Fibroblast of lung (primary cell): Measurements from ENCODE around the gene GLIS1.

Experiments used
- CTCF ChIP-seq, 2 donors: IDR thresholded peaks in 1 of 2; conservative IDR thresholded peaks in 1 of 2; 1 replicate in 1 of 2; 2 replicates in 1 of 2; pipeline ENCODE4 v1.5.1; 2011 to 2012; ENCODE audit warnings: low read length in 2 of 2, control low read depth in 1 of 2, inconsistent platforms in 1 of 2, low read depth in 1 of 2, mild to moderate bottlenecking in 1 of 2
- EZH2 ChIP-seq: IDR thresholded peaks from 2 replicates; pipeline ENCODE4 v1.5.1; 2012; ENCODE audit warnings: low read length, control low read depth, mild to moderate bottlenecking; ENCODE audit errors: missing control alignments

GRCh38 chr1:53716150-53716549 lies 22.8 kb downstream of the GLIS1 start:
- TF ChIP-seq EZH2, result no peak
- no peak for TF ChIP-seq CTCF (conservative IDR thresholded peaks at IDR 0.05 in 1 of 2, IDR thresholded peaks at IDR 0.05 in 1 of 2; ENCODE audit: low read depth in 1 of 2, low read length in 2 of 2)
